H1 (cell line): ENCODE data around the gene ZNF74. TPM values are rescaled to one million over a fixed set of nuclear protein-coding genes. Genes with fewer than 3 reads are reported as not detected.
"Not testable (repeated sequence)": the region's sequence is repeated elsewhere in the genome, so short reads cannot be mapped to it uniquely, and the experiment has no call there.

ENCODE experiments used
- CTCF ChIA-PET: fragments of 300-600 bp; sonication (Branson Sonifier 250); formaldehyde crosslinking; loops from one replicate; lab custom pipeline; 2021; ENCODE audit not compliant: partially characterized antibody; lab: Charles Lee
- POLR2A ChIA-PET: fragments of 300-600 bp; sonication (Branson Sonifier 250); formaldehyde crosslinking; loops from one replicate; lab custom pipeline; 2021; ENCODE audit warnings: inconsistent platforms; ENCODE audit not compliant: partially characterized antibody; lab: Charles Lee
- DNase-seq, 2 experiments: peaks; one replicate each; pipeline versions ENCODE4 v3.0.0 to v3.0.0-alpha.2; 2010 to 2022; ENCODE audit warnings: low spot score in 2 of 2, low read depth in 1 of 2, mixed read lengths in 1 of 2
- FAIRE-seq: peaks from 2 replicates; lab custom pipeline; 2011; peaks lifted over from hg19 to GRCh38; lab: Jason Lieb, UNC
- H2AFZ ChIP-seq: 2 replicates; pipeline ENCODE4 v1.8.1; 2012; ENCODE audit warnings: low read length, inconsistent platforms
- H2AK5ac ChIP-seq: 2 replicates; pipeline ENCODE4 v1.6.1; 2013; ENCODE audit warnings: low read depth, low read length
- H2BK120ac ChIP-seq: replicated peaks from 2 replicates; pipeline ENCODE3; 2013; ENCODE audit warnings: low read depth, low read length, inconsistent platforms
- H2BK12ac ChIP-seq: 2 replicates; pipeline ENCODE4 v1.6.1; 2013; ENCODE audit warnings: low read depth, low read length
- H2BK15ac ChIP-seq: 2 replicates; pipeline ENCODE4 v1.6.1; 2013; ENCODE audit warnings: low read length
- H2BK20ac ChIP-seq: 2 replicates; pipeline ENCODE4 v1.6.1; 2013; ENCODE audit warnings: low read length
- H2BK5ac ChIP-seq: 2 replicates; pipeline ENCODE4 v1.6.1; 2013; ENCODE audit warnings: low read depth, low read length
- H3K14ac ChIP-seq: 2 replicates; pipeline ENCODE4 v1.6.1; 2013; ENCODE audit warnings: inconsistent platforms; ENCODE audit not compliant: insufficient read length
- H3K18ac ChIP-seq: 2 replicates; pipeline ENCODE4 v1.6.1; 2013; ENCODE audit warnings: low read length; ENCODE audit errors: extremely low read depth
- H3K23ac ChIP-seq: 2 replicates; pipeline ENCODE4 v1.6.1; 2013; ENCODE audit warnings: inconsistent platforms; ENCODE audit not compliant: insufficient read length
- H3K23me2 ChIP-seq: 2 replicates; pipeline ENCODE4 v1.6.1; 2013; ENCODE audit warnings: low read depth, low read length
- H3K27ac ChIP-seq: 2 replicates; pipeline ENCODE4 v1.6.1; 2011; ENCODE audit warnings: low read depth, low read length, inconsistent platforms
- H3K27me3 ChIP-seq, 4 experiments: replicated peaks in 1 of 4; 1 replicate in 1 of 4; 2 replicates in 3 of 4; pipeline versions ENCODE4 v1.6.1 to v1.8.1; 2011 to 2013; ENCODE audit warnings: low read length in 3 of 4, mild to moderate bottlenecking in 3 of 4, inconsistent platforms in 2 of 4, mixed read lengths in 2 of 4, moderate library complexity in 1 of 4; ENCODE audit not compliant: control insufficient read depth in 3 of 4, insufficient read depth in 3 of 4; ENCODE audit errors: extremely low read depth in 1 of 4
- H3K36me3 ChIP-seq, 4 experiments: 2 replicates each; pipeline versions ENCODE4 v1.6.1 to v1.8.1; 2011 to 2013; ENCODE audit warnings: mild to moderate bottlenecking in 4 of 4, low read length in 3 of 4, moderate library complexity in 2 of 4, control low read depth in 1 of 4, inconsistent platforms in 1 of 4; ENCODE audit not compliant: insufficient read depth in 4 of 4, control insufficient read depth in 2 of 4
- H3K4ac ChIP-seq: replicated peaks from 2 replicates; pipeline ENCODE3; 2013; ENCODE audit warnings: low read length, low read depth, mixed read lengths, inconsistent platforms; ENCODE audit not compliant: insufficient read length
- H3K4me1 ChIP-seq, 4 experiments: replicated peaks in 1 of 4; 1 replicate in 1 of 4; 2 replicates in 3 of 4; pipeline versions ENCODE4 v1.6.1 to v1.8.1; 2011 to 2013; ENCODE audit warnings: low read length in 3 of 4, inconsistent platforms in 2 of 4, mixed read lengths in 1 of 4; ENCODE audit not compliant: insufficient read depth in 4 of 4, control insufficient read depth in 3 of 4
- H3K4me2 ChIP-seq, 2 experiments: 2 replicates each; pipeline versions ENCODE4 v1.6.1 to v1.8.1; 2011 to 2013; ENCODE audit warnings: low read depth in 2 of 2, low read length in 2 of 2, control low read depth in 1 of 2, inconsistent platforms in 1 of 2, mild to moderate bottlenecking in 1 of 2; ENCODE audit not compliant: insufficient read depth in 1 of 2
- H3K4me3 ChIP-seq, 4 experiments: fragments of 200-600, 300-600 bp in 1 of 4; sonication (generic), shearing (Covaris generic), sonication (Bioruptor Twin) in 1 of 4; 2 replicates each; pipeline versions ENCODE4 v1.5.1 to v1.8.1; 2011 to 2016; ENCODE audit warnings: low read length in 4 of 4, low read depth in 3 of 4, control low read depth in 2 of 4, inconsistent platforms in 2 of 4, mild to moderate bottlenecking in 2 of 4, mixed read lengths in 1 of 4, moderate library complexity in 1 of 4; ENCODE audit not compliant: insufficient read depth in 2 of 4; ENCODE audit errors: extremely low read depth in 1 of 4
- H3K56ac ChIP-seq: replicated peaks from 2 replicates; pipeline ENCODE3; 2013; ENCODE audit warnings: low read depth, mild to moderate bottlenecking, mixed read lengths, low read length, inconsistent platforms; ENCODE audit not compliant: insufficient read length
- H3K79me1 ChIP-seq: 2 replicates; pipeline ENCODE4 v1.6.1; 2013; ENCODE audit warnings: low read depth, low read length, control low read depth
- H3K79me2 ChIP-seq, 2 experiments: 2 replicates each; pipeline versions ENCODE4 v1.6.1 to v1.8.1; 2012 to 2013; ENCODE audit warnings: low read length in 2 of 2, mild to moderate bottlenecking in 2 of 2, inconsistent platforms in 1 of 2; ENCODE audit not compliant: insufficient read depth in 2 of 2, control insufficient read depth in 1 of 2
- H3K9ac ChIP-seq, 4 experiments: replicated peaks in 1 of 4; 1 replicate in 1 of 4; 2 replicates in 3 of 4; pipeline versions ENCODE4 v1.6.1 to v1.8.1; 2011 to 2013; ENCODE audit warnings: low read depth in 3 of 4, low read length in 3 of 4, control low read depth in 2 of 4, mild to moderate bottlenecking in 2 of 4, moderate library complexity in 2 of 4, inconsistent platforms in 1 of 4; ENCODE audit errors: extremely low read depth in 1 of 4
- H3K9me3 ChIP-seq, 2 experiments: 2 replicates each; pipeline versions ENCODE4 v1.6.1 to v1.8.1; 2012 to 2013; ENCODE audit warnings: mild to moderate bottlenecking in 2 of 2, moderate library complexity in 2 of 2, control low read depth in 1 of 2, inconsistent platforms in 1 of 2, low read depth in 1 of 2, low read length in 1 of 2, mixed read lengths in 1 of 2; ENCODE audit not compliant: insufficient read depth in 2 of 2
- H4K20me1 ChIP-seq, 2 experiments: replicated peaks in 1 of 2; 2 replicates each; pipeline versions ENCODE3 to v1.8.1; 2011 to 2013; ENCODE audit warnings: inconsistent platforms in 2 of 2, low read length in 2 of 2, mild to moderate bottlenecking in 1 of 2; ENCODE audit not compliant: insufficient read depth in 2 of 2, control insufficient read depth in 1 of 2
- H4K5ac ChIP-seq: 2 replicates; pipeline ENCODE4 v1.6.1; 2013; ENCODE audit warnings: low read length, low read depth, mixed read lengths, inconsistent platforms; ENCODE audit not compliant: insufficient read length
- H4K8ac ChIP-seq: 2 replicates; pipeline ENCODE4 v1.8.0; 2013; ENCODE audit warnings: mild to moderate bottlenecking, moderate library complexity, low read length, inconsistent platforms; ENCODE audit not compliant: insufficient read depth; ENCODE audit errors: extremely low read depth
- H4K91ac ChIP-seq: replicated peaks from 2 replicates; pipeline ENCODE3; 2013; ENCODE audit warnings: low read length, mixed read lengths, inconsistent platforms; ENCODE audit not compliant: insufficient read length
- WGBS, 2 experiments: shearing (Covaris generic) in 1 of 2; methylation state at CpG; one replicate each; pipeline versions ENCODE4 v1.1.6 to v1.1.7; 2013 to 2015; ENCODE audit warnings: low lambda C conversion rate in 2 of 2, mixed read lengths in 2 of 2, inconsistent platforms in 1 of 2, low coverage in 1 of 2, missing lambda C conversion rate in 1 of 2; ENCODE audit not compliant: insufficient replicate concordance in 2 of 2, insufficient coverage in 1 of 2, insufficient read length in 1 of 2; ENCODE audit errors: extremely low coverage in 1 of 2, missing lambda C conversion rate in 1 of 2; 5-methylcytosine and 5-hydroxymethylcytosine counted together
- polyA plus RNA-seq, 7 experiments: library from polyadenylated mRNA; depleted of rRNA in 3 of 7; stranded (reverse) in 5 of 7; unstranded in 2 of 7; fragments of >200 nt in 5 of 7; fragments of 200-250 nt in 2 of 7; gene quantifications; 1 replicate in 5 of 7; 2 replicates in 1 of 7; 4 replicates in 1 of 7; pipeline versions ENCODE4 v1.2.1 to v1.2.3, GENCODE V29; 2011 to 2013; ENCODE audit warnings: missing spikeins in 2 of 7, mixed read lengths in 2 of 7
- total RNA-seq: library from RNA; stranded (reverse); fragmentation: NEBNext Ultra II Directional; extraction: Animal tissue kit (Norgen Biotek cat#: 25700); gene quantifications from 2 replicates; pipeline ENCODE4 v1.2.1, GENCODE V29; 2021

Gene ZNF74
- total and polyA plus RNA-seq, 2 of the 8 experiments (the other 6 are each of a cell fraction or from before 2014, with no cell fraction given): 29.7 to 45.7 TPM

GRCh38 chr22:20392365-20392881, 1.5 kb upstream of the ZNF74 start:
- H4K91ac ChIP-seq, H4K5ac ChIP-seq, H3K4ac ChIP-seq, H2BK20ac ChIP-seq, H2AK5ac ChIP-seq, H3K27me3 ChIP-seq, H3K27ac ChIP-seq, DNase-seq, H3K9ac ChIP-seq, H2BK5ac ChIP-seq, H3K18ac ChIP-seq, H3K79me1 ChIP-seq, H3K4me2 ChIP-seq, H2AFZ ChIP-seq, H3K23me2 ChIP-seq, H2BK120ac ChIP-seq, H3K4me3 ChIP-seq, H2BK12ac ChIP-seq, H3K14ac ChIP-seq, H3K56ac ChIP-seq, H3K36me3 ChIP-seq, H2BK15ac ChIP-seq, H4K8ac ChIP-seq, H3K23ac ChIP-seq, FAIRE-seq, H4K20me1 ChIP-seq, POLR2A ChIA-PET, H3K9me3 ChIP-seq: not testable (repeated sequence)
- WGBS, 2 experiments: 91% methylated on average over 41 of the region's 53 CpGs; no CpG with 5 or more reads in 1 of the 2 experiments
- Histone ChIP-seq H3K4me1 (peaks cover 0 to 10% (median 8%) of the 10 kb centered on the region in 4 experiments; a peak in 5 of 7 replicates), H3K79me2 (peaks cover 4 to 26% of the 10 kb centered on the region in 2 experiments; a peak in 2 of 4 replicates)
- CTCF ChIA-PET: interaction anchor here (0.6 to 1.5 kb wide), 2 partner anchors 11 to 1348 kb away, joined by 3 read pairs; no protein-coding TSS in a partner anchor
